NCI-H1436 (cell line): ENCODE measurements around the gene LRP8.

Experiments used
- DNase-seq: peaks from one replicate; lab custom pipeline; 2025; lab: John Stamatoyannopoulos, UW

LRP8 gene

DNA sequence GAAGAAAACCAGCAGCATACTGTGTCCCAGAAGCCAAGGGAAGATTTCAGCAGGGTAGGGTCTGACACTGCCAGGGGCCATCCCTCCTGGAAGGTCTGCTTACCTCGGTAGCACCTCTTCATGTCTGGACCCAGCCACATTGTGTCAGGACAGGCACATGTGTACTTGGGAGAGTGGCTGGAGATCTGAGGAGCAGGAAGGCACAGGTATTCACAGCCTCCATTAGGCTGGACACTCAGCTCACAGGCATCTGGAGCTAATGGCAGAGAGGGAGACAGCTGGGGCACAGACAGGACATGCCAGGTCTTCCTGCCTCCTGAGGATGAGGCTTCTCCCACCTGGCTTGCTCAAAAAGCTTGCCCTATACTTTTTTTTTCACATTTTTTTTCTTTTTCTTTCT is 69.7 kb downstream of the LRP8 start:
- DNase-seq: no peak

- DNase-seq: no peak
Measured at GRCh38 chr1:53257454-53258081, 70.3 kb downstream of the LRP8 start.

DNA sequence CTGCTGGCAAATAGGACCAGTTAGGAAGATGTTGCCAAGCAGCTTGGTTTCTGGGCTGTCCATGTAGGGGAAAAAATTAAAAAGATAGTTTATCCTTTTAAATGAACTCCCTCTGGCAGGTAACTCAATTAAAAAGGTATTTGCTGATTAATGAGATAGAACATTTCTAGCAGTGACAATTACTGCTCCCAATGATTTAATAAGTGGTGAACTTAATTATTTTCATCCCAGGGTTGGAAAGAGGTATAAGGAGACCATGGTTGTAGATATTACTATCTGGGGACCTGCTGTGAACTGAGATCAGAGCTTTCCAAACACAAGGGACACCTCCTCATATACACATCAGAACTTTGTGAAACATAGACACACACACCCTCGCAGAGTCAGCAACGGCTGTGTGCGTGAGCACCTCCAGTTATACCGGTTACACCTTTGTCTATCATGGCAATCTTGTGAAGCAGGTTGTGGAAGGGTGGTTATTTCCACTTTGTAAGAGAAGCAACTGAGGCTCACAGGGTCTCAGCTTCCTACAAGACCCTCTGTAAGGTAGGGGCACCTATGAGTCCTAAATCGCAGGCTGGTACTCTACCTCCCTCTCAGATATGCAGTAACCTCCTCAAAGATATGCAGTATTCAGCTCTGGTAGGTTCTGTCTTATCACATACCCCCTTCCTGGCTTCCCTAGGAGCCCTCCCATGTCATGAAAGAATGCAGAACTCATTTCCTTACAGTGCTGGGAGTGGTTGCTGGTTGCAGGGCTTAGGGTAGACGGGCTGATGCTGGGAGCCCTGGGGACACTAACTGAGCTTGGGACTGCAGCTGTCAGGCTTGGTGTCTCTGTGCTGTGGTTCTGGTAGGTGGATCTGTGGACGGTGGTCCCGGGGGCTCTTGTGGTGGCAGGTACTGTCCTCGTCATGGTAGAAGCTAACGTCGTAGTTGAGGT is 71.1 kb downstream of the LRP8 start:
- no peak for DNase-seq

DNA sequence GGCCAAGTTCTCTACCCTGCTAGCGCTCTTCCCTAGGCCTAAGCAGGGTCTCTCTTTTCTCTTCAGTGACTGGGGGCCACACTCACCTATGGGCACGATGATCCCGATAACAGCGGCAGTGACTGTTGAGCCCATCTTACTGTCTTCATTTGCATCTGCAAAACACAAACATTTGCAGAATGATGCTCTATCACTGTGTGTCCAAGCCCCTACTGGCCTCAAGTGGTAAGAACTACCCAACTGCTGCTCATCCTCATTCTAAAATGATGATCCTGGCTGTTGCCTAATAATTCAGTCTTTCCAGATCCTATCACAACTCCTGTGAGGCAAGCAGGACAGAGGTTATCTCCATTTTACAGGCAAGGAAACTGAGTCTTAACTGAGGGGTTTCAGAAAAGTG is 72.8 kb downstream of the LRP8 start:
- DNase-seq: no peak

GRCh38 chr1:53254011-53254640 is 73.7 kb downstream of the LRP8 start:
- DNase-seq: no peak

DNA sequence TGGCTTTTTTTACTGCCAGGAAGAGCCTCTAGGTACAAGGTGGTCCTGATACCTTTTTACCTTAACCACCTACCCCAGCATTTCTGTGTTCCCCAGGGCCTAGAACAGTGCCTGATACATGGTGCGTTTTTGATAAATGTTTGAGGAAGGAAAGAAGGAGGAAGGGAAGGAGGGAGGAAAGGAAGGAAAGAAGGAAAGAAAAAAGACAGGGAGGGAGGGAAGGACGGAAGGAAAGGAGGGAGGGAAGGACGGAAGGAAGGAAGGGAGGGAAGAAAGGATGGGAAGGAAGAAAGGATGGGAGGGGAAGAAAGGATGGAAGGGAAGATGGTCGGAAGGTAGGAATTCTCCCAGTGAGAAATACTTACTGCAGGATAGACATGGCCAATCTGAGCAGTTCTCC is 77.5 kb downstream of the LRP8 start:
- DNase-seq: no peak

DNA sequence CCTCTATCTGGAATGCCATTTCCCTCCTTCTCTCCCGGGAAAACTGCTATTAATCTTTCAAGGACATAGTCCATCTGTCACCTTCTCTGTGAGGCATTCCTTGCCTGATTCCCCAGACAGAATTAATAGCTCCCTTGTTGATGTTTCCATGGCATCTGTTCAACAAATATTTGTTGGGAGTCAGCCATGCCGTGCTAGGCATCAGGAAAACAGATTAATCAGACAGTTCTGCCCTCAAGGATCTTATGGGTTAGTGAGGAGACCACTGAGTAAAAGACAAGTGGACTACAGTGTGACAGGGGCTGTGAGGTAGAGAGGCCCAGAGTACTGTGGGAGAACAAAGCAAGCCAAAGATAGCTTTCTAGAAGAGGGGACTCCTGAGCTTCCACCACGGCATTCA is 78.2 kb downstream of the LRP8 start:
- no peak for DNase-seq

DNA sequence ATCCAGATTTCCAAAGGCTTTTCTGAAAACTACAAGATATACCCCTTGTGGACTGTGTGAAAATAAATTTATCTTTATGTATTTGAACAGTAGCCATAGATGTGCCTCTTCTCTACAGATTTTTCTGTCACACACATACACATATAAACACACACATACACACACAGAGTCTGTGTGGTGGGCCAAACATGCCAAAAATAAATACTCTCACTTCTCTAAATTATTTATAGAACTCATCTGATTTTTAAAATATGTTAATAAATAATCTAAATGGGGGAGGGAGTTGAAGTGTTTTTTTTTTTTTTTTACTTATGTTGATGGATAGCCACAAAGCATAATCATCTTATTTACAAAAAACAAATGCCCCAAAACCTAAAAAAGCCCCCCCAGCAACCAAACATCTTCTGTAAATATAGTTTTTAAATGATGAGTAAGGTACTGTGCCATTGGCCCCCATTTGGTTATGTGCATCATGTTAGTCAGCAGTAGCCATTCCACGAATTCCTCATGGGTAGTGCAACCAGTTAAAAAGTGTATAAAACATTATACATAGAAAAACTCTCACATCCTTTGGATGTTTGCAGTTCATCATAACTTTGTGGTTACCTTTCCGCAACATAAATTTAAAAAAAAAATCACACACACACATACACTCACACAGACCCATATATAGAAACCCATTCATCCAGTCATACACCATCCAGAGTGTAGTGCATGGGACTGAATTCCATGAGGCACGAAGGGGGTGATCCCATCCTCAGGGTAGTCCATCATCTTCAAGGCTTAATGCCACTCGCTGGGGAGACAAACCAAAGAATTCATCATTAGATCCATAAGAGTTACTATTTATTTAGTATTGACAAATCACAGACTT is 81.4 kb downstream of the LRP8 start:
- DNase-seq: no peak

GRCh38 chr1:53244141-53244540 is 83.7 kb downstream of the LRP8 start:
- DNase-seq: no peak

GRCh38 chr1:53242381-53242780 is 85.5 kb downstream of the LRP8 start:
- DNase-seq: no peak

DNA sequence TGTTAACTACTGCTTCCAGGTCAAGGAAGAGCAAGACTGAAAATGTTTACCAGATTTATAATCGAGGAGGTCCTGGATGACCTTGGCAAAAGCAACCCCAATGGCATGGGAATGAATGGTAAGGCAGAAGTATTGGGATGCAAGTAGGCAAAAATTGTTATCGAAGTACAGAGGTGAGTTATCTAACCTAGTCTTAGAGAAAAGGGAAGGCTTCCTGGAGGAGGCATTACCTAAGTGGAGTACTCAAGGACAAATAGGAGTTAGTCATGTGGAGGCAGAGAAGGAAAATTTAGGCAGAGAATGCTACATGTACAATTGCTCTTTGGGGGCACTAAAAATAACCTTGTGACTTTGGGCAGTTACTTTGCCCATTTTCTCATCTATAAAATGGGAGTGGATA is 86.0 kb downstream of the LRP8 start:
- DNase-seq: no peak

DNA sequence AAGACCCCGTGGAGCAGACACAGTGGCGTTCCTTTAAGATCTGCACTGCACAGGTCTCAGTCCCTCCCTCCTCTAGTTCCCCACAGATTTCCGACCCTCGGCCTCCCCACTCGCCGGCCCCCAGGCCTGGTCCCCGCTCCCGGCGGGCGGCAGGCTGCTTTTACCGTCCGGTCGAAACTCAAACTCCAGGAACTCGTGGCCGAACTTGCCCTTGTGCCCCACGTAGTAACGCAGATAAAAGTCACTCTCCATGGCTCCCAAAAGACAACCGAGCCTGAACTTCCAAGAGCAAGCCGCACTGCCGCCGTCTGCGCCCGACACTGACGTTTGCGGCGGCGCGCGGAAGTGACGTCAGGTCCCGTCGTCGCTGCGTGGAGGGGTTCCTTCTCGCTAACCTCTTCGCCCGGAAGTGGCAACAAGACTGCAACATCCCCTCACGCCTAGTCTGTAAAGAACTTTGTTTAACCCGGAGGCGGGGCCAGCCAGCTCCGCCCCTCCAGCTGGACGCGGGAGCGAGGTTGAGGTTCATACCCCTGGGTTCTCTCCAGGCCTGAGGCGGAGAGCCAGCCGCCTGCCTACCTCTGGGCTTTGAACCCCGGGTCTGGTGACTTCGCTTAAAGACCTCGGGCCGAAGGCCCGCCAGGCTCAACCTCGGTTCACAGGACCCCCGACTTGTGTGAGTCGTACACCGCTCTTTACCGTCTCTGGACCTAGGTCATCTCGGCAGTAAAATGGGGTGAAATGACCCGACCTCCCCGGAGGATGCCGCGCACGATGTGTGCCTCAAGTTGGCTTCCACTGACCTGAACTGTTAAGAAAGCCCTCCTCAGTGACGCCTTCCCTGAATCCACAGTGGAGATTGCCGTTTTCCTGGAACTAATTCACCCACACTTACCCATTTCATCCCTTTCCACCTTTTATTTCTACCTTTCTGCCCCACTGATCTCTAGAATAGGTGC is 89.4 kb downstream of the LRP8 start, which contains the start of gene MAGOH:
MAGOH (minus strand) TSS at position 322 of the 959 bp plus-strand sequence; CDS start at position 252, 70 bp downstream.
- peak; percentile 93 for DNase-seq

DNA sequence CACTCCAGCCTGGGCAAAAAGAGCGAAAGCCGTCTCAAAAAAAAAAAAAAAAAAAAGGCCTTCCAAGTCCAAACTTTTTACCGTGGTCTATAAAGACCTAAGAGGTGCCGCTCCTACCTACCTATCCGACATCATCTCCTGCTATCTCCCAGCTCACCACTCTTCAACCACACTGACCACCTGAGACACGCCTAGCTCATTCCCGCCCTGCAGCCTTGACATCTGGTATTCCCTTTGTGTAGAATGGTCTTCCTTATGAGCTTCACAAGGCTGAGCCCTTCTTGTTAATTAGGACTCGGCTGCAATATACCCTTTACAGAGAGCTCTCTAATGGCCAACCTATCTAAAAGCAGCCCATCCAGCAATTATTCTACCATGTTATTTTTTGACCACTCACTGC is 90.2 kb downstream of the LRP8 start:
- DNase-seq: no peak

DNA sequence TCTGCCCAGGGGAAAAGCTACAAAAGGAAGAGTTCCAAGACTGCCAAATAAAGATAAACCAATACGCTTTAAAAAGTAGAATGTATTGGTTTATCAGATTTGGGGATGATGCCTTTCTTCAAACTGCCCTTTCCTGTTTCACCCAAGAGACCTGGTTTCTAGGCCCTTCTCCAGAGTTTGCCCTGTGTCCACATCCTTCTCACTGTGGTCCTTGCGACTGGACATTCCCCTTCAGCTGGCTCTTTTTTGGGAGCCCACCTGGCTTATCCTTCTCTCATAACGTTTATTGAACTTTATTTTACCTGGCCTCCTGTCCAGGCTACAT is 106.9 kb downstream of the LRP8 start:
- DNase-seq: no peak

GRCh38 chr1:53220171-53220961 is 107.5 kb downstream of the LRP8 start, which contains the start of gene CZIB:
CZIB (minus strand) TSS chr1:53220634; CDS start chr1:53220575, 59 bp downstream.
- peak; percentile 87 for DNase-seq

DNA sequence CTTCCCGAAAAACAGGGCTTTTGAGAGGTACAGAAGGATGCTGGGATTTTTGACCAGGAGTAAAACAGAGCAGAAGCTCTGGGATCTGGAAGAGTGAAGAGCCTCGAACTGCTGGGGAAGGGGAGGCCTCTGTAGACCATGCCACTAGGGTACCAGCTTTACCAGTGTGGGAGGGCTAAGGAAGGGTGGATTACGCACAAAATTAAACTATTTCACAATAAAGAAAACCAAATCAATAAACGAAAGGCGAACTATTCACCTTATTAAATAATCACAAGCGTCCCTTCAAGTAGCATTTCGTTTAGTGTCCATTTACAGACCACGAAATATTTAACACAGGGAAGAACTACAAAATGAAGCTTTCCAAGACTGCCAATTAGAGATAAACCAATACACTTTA is 108.2 kb downstream of the LRP8 start:
- no peak for DNase-seq

DNA sequence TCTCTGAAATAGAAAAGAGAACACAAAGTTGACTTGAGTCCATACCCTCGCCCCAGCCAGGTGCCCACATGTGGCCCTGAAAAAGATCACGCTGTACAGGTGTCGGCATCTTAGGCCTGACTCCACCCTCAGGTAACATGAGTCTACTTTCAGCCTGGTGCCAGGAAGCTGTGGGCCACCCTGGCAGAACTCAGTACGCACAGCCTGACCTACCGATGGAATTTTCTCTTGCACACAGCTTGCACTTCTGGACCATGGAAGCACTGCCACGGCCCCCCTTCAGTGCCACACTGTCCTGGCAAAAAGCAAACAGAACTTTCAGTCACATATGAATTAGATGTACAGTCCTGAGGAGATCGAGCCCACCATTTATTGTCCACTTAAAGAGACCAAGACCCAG is 109.7 kb downstream of the LRP8 start:
- no peak for DNase-seq

GRCh38 chr1:53214376-53214940 is 113.4 kb downstream of the LRP8 start:
- DNase-seq: no peak

DNA sequence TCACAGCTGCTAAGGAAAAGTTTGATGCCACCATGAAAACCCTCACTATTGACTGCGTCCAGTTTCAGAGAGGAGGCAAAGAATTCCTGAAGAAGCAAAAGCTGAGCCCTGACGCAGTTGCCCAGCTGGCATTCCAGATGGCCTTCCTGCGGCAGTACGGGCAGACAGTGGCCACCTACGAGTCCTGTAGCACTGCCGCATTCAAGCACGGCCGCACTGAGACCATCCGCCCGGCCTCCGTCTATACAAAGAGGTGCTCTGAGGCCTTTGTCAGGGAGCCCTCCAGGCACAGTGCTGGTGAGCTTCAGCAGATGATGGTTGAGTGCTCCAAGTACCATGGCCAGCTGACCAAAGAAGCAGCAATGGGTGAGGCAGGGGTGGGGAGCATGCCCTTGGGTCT is 116.9 kb downstream of the LRP8 start:
- no peak for DNase-seq

GRCh38 chr1:53210352-53210751 is 117.5 kb downstream of the LRP8 start:
- DNase-seq: no peak
